ENCODE data around the gene LAMA3.

Gene LAMA3

DNA sequence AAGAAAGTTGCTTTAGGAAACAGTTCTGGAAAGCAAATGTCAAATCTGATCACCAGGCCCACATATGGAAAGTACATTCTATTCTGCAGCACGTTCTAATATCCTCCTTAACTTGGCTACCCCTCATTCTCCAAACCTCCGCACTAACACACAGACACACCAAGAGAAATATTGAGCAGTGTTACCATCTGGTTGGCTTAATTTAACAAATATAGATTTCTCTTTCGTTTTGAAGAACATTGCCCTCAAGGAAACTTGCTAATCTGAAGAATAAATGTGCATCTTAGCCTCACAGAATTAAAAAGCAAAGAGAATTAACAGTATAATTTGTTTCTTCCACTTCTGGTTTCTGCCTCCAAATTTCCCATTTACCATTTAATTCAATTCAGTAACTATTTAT is 252.5 kb downstream of the LAMA3 start:
- H3K9me3 ChIP-seq: no peaks in the 10 kb centered on the region
- no peaks in the 10 kb centered on the region for H4K20me1 ChIP-seq
- no peaks in the 10 kb centered on the region for H3K36me3 ChIP-seq
- H3K27ac ChIP-seq: no peak overlapping the region
- no peak overlapping the region for H3K4me3 ChIP-seq
- H3K27me3 ChIP-seq: no peaks in the 10 kb centered on the region
- no peak overlapping the region for H3K9ac ChIP-seq
- no peak overlapping the region for H3K4me2 ChIP-seq
- no peak for TF ChIP-seq Cebpa-rat (IDR thresholded peaks at IDR 0.05)
- H3K4me1 ChIP-seq: peaks cover 11% of the 10 kb centered on the region; the same call in 1 of the 2 replicates

- H4K20me1 ChIP-seq: no peaks in the 10 kb centered on the region
- no peak for TF ChIP-seq Cebpa-rat (IDR thresholded peaks at IDR 0.05)
- H3K4me2 ChIP-seq: no peak overlapping the region
- H3K4me1 ChIP-seq: peaks cover 11% of the 10 kb centered on the region; the same call in 1 of the 2 replicates
- H3K9ac ChIP-seq: no peak overlapping the region
- H3K36me3 ChIP-seq: no peaks in the 10 kb centered on the region
- H3K27ac ChIP-seq: no peak overlapping the region
- H3K27me3 ChIP-seq: no peaks in the 10 kb centered on the region
- no peak overlapping the region for H3K4me3 ChIP-seq
- no peaks in the 10 kb centered on the region for H3K9me3 ChIP-seq
These were observed 253.9 kb downstream of the LAMA3 start for GRCh38 chr18:23943104-23943503.

GRCh38 chr18:23943903-23944624 is 254.8 kb downstream of the LAMA3 start:
- H3K27ac ChIP-seq: no peak overlapping the region
- H3K27me3 ChIP-seq: no peaks in the 10 kb centered on the region
- H3K9ac ChIP-seq: no peak overlapping the region
- H3K4me1 ChIP-seq: peaks cover 11% of the 10 kb centered on the region; the same call in 1 of the 2 replicates
- no peak overlapping the region for H3K4me2 ChIP-seq
- H3K4me3 ChIP-seq: no peak overlapping the region
- no peaks in the 10 kb centered on the region for H4K20me1 ChIP-seq
- no peaks in the 10 kb centered on the region for H3K9me3 ChIP-seq
- TF ChIP-seq Cebpa-rat (IDR thresholded peaks at IDR 0.05): no peak
- H3K36me3 ChIP-seq: no peaks in the 10 kb centered on the region

DNA sequence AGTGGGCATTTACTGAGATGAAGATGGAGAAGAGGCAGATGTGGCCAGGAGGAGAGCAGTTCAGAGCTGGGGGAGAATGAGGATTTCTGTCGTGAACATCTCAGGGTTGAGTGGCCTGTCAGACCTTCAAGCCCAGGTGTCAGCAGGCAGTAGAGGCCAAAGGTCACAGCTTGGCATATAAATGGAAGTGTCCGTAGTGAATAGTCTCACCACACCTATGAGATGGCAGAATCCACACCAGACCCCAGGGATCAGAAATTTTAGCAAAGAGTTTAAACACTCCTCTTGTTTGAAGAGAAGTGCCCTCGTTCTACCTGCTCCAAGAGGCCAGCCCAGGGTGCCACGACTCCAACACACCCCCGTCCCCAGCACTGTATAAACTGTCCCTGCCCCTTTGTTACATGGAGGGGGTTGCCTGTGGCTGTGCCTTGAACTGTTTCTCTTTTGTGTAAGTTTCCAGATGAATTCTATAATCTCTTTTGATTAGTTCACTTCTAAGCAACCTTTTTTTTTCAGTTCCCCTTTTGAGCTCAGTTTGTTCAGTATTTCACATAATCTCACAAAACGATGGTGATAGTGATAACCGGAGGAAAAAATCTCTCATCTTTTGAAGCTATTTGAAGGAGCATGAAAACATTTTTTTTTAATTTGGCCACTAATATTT is 256.3 kb downstream of the LAMA3 start:
- 0 out of 2 replicates have a peak overlapping the region, but pooled peaks have one; percentile 8 for H3K27ac ChIP-seq

DNA sequence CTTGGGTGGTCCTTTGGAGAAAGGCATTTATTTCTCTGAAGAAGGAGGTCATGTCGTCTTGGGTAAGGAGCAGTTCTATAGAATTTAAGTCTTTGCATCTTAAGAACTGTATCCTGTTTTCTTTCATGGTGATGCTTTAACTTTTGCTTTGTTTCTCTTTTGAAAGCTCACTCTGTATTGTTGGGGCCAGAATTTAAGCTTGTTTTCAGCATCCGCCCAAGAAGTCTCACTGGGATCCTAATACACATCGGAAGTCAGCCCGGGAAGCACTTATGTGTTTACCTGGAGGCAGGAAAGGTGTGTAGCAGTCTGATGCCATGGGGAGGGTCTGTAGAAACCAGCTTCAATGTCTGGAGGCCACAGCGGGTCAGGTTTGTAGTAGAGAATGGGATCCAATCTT is 260.6 kb downstream of the LAMA3 start:
- H3K4me3 ChIP-seq: no peak overlapping the region
- H3K9ac ChIP-seq: no peak overlapping the region
- H3K4me1 ChIP-seq: peaks cover 11% of the 10 kb centered on the region; the same call in 1 of the 2 replicates
- TF ChIP-seq Cebpa-rat (IDR thresholded peaks at IDR 0.05): no peak
- H3K36me3 ChIP-seq: no peaks in the 10 kb centered on the region
- no peak overlapping the region for H3K4me2 ChIP-seq
- H3K9me3 ChIP-seq: no peaks in the 10 kb centered on the region
- no peaks in the 10 kb centered on the region for H3K27me3 ChIP-seq
- no peak overlapping the region for H3K27ac ChIP-seq
- no peaks in the 10 kb centered on the region for H4K20me1 ChIP-seq

More for the DNA sequence above, 256.3 kb downstream of the LAMA3 start:
- Histone ChIP-seq H3K9ac (no peak overlapping the region), H3K4me3 (no peak overlapping the region), H4K20me1 (no peaks in the 10 kb centered on the region), H3K4me1 (peaks cover 11% of the 10 kb centered on the region; the same call in 1 of the 2 replicates), H3K4me2 (peak overlapping the region; percentile 25; the same call in 1 of the 2 replicates), H3K27me3 (no peaks in the 10 kb centered on the region), H3K9me3 (no peaks in the 10 kb centered on the region), H3K36me3 (no peaks in the 10 kb centered on the region)
- no peak for TF ChIP-seq Cebpa-rat (IDR thresholded peaks at IDR 0.05)

GRCh38 chr18:23950644-23951043 is 261.4 kb downstream of the LAMA3 start:
- H3K4me1 ChIP-seq: peaks cover 5% of the 10 kb centered on the region; the same call in 1 of the 2 replicates
- H3K27me3 ChIP-seq: no peaks in the 10 kb centered on the region
- H3K9me3 ChIP-seq: no peaks in the 10 kb centered on the region
- H3K36me3 ChIP-seq: no peaks in the 10 kb centered on the region
- H3K27ac ChIP-seq: no peak overlapping the region
- H3K4me2 ChIP-seq: no peak overlapping the region
- no peak overlapping the region for H3K4me3 ChIP-seq
- H4K20me1 ChIP-seq: no peaks in the 10 kb centered on the region
- TF ChIP-seq Cebpa-rat (IDR thresholded peaks at IDR 0.05): no peak
- H3K9ac ChIP-seq: no peak overlapping the region

GRCh38 chr18:23951206-23951605 is 262.0 kb downstream of the LAMA3 start:
- H3K27ac ChIP-seq: no peak overlapping the region
- H3K4me3 ChIP-seq: no peak overlapping the region
- no peak for TF ChIP-seq Cebpa-rat (IDR thresholded peaks at IDR 0.05)
- H3K36me3 ChIP-seq: no peaks in the 10 kb centered on the region
- H3K9ac ChIP-seq: no peak overlapping the region
- no peaks in the 10 kb centered on the region for H3K27me3 ChIP-seq
- H3K4me2 ChIP-seq: no peak overlapping the region
- no peaks in the 10 kb centered on the region for H4K20me1 ChIP-seq
- H3K4me1 ChIP-seq: no peaks in the 10 kb centered on the region
- no peaks in the 10 kb centered on the region for H3K9me3 ChIP-seq

GRCh38 chr18:23953984-23954383 is 264.7 kb downstream of the LAMA3 start:
- Histone ChIP-seq H3K36me3 (no peaks in the 10 kb centered on the region), H3K4me3 (no peak overlapping the region), H3K9ac (no peak overlapping the region), H3K9me3 (no peaks in the 10 kb centered on the region), H3K4me2 (no peak overlapping the region), H3K4me1 (no peaks in the 10 kb centered on the region), H3K27me3 (no peaks in the 10 kb centered on the region), H3K27ac (no peak overlapping the region), H4K20me1 (no peaks in the 10 kb centered on the region)
- TF ChIP-seq Cebpa-rat (IDR thresholded peaks at IDR 0.05): no peak

- no peak overlapping the region for H3K9ac ChIP-seq
- H3K27me3 ChIP-seq: no peaks in the 10 kb centered on the region
- no peaks in the 10 kb centered on the region for H3K4me1 ChIP-seq
- no peaks in the 10 kb centered on the region for H3K9me3 ChIP-seq
- H3K36me3 ChIP-seq: no peaks in the 10 kb centered on the region
- H3K27ac ChIP-seq: no peak overlapping the region
- H3K4me3 ChIP-seq: no peak overlapping the region
- no peak for TF ChIP-seq Cebpa-rat (IDR thresholded peaks at IDR 0.05)
- H4K20me1 ChIP-seq: no peaks in the 10 kb centered on the region
- H3K4me2 ChIP-seq: no peak overlapping the region
These were observed 267.2 kb downstream of the LAMA3 start for GRCh38 chr18:23956483-23956882.

DNA sequence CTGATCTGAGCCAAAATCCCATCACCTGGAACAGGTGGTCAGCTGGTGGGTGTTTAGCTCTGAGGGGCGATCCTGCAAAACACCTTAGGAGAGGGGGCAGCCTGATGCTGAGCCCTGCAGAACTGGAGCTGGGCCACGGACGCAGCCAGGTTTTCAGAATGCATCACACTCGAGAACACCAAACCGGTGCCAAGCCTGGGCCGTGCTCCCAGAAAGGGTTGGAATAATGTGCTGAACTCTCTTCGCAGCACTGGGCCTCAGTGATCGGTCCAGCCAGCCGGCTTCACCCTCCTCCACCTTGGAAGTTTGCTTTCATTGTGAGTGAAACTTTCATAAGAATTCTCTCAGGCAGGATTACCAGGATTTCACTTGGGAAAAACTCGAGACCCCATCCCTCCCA is 268.8 kb downstream of the LAMA3 start:
- no peaks in the 10 kb centered on the region for H3K27me3 ChIP-seq
- TF ChIP-seq Cebpa-rat (IDR thresholded peaks at IDR 0.05): no peak
- no peaks in the 10 kb centered on the region for H3K9me3 ChIP-seq
- no peak overlapping the region for H3K9ac ChIP-seq
- no peak overlapping the region for H3K4me3 ChIP-seq
- no peak overlapping the region for H3K4me2 ChIP-seq
- H4K20me1 ChIP-seq: no peaks in the 10 kb centered on the region
- H3K27ac ChIP-seq: no peak overlapping the region
- no peaks in the 10 kb centered on the region for H3K36me3 ChIP-seq
- no peaks in the 10 kb centered on the region for H3K4me1 ChIP-seq

Data from BLaER1 (cell line).